Parathyroid adenoma (tissue), 2 donors: ENCODE measurements around the gene SERPINA4.

Source experiments
- H2AFZ ChIP-seq: fragments of 300-600 bp; sonication (generic); one replicate; pipeline ENCODE4 v1.7.0; 2017; ENCODE audit warnings: antibody characterized with exemption, mild to moderate bottlenecking
- H3K27ac ChIP-seq: fragments of 300-600 bp; sonication (generic); one replicate; pipeline ENCODE4 v1.7.0; 2017
- H3K27me3 ChIP-seq: fragments of 300-600 bp; sonication (generic); one replicate; pipeline ENCODE4 v1.7.0; 2017; ENCODE audit warnings: low read length; ENCODE audit not compliant: control insufficient read depth, insufficient read depth
- H3K36me3 ChIP-seq: fragments of 300-600 bp; sonication (generic); one replicate; pipeline ENCODE4 v1.7.0; 2017; ENCODE audit warnings: low read length; ENCODE audit not compliant: control insufficient read depth, insufficient read depth
- H3K4me1 ChIP-seq: fragments of 300-600 bp; sonication (generic); one replicate; pipeline ENCODE4 v1.7.0; 2017; ENCODE audit warnings: control low read depth
- H3K4me2 ChIP-seq: fragments of 300-600 bp; sonication (generic); one replicate; pipeline ENCODE4 v1.7.0; 2017; ENCODE audit warnings: low read length
- H3K4me3 ChIP-seq: fragments of 300-600 bp; sonication (generic); one replicate; pipeline ENCODE4 v1.7.0; 2017; ENCODE audit warnings: low read depth, low read length
- H3K79me2 ChIP-seq: fragments of 300-600 bp; sonication (generic); one replicate; pipeline ENCODE4 v1.7.0; 2017; ENCODE audit warnings: control low read depth
- H3K9ac ChIP-seq: fragments of 300-600 bp; sonication (generic); one replicate; pipeline ENCODE4 v1.7.0; 2017; ENCODE audit warnings: mild to moderate bottlenecking
- H3K9me3 ChIP-seq: fragments of 300-600 bp; sonication (generic); one replicate; pipeline ENCODE4 v1.7.0; 2017; ENCODE audit warnings: low read length; ENCODE audit not compliant: control insufficient read depth
- TF ChIP-seq, protein P1 (sequence below): fragments of 300-600 bp; sonication (generic); IDR thresholded peaks from one replicate; pipeline ENCODE4 v1.7.0; 2017; ENCODE audit warnings: antibody characterized with exemption, mild to moderate bottlenecking
- donor health status: primary hyperparathyroidism.

Gene SERPINA4

DNA sequence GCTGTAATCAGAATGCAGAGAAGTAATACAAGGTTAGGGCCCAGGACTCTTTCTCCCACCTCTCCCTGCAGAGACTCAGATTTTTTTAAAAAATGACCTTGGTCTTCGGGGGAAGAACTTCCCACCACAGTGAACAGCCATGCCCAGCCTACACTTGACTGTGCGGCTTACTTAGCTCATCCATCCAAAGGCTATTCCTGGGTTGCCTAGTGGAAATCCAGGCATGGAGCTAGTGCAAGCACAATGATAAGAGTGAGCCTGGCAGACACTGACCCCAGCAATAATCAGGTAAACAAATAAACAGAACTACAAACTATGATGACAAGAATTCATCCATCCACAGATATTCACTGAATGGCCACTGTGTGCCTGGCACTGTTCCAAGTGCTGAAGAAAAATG lies 34.7 kb downstream of the SERPINA4 start:
- Histone ChIP-seq H3K9me3 (no peaks in the 10 kb centered on the region), H3K9ac (no peak overlapping the region), H3K27ac (no peak overlapping the region), H3K4me2 (no peak overlapping the region), H2AFZ (no peak overlapping the region), H3K4me3 (no peak overlapping the region), H3K79me2 (no peaks in the 10 kb centered on the region), H3K27me3 (no peaks in the 10 kb centered on the region), H3K4me1 (peaks cover 21% of the 10 kb centered on the region), H3K36me3 (no peaks in the 10 kb centered on the region)
- TF ChIP-seq, protein P1, sequence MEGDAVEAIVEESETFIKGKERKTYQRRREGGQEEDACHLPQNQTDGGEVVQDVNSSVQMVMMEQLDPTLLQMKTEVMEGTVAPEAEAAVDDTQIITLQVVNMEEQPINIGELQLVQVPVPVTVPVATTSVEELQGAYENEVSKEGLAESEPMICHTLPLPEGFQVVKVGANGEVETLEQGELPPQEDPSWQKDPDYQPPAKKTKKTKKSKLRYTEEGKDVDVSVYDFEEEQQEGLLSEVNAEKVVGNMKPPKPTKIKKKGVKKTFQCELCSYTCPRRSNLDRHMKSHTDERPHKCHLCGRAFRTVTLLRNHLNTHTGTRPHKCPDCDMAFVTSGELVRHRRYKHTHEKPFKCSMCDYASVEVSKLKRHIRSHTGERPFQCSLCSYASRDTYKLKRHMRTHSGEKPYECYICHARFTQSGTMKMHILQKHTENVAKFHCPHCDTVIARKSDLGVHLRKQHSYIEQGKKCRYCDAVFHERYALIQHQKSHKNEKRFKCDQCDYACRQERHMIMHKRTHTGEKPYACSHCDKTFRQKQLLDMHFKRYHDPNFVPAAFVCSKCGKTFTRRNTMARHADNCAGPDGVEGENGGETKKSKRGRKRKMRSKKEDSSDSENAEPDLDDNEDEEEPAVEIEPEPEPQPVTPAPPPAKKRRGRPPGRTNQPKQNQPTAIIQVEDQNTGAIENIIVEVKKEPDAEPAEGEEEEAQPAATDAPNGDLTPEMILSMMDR: no peak

GRCh38 chr14:94596361-94596760 lies 35.1 kb downstream of the SERPINA4 start:
- Histone ChIP-seq H3K4me2 (no peak overlapping the region), H3K9ac (no peak overlapping the region), H3K9me3 (no peaks in the 10 kb centered on the region), H3K27ac (no peak overlapping the region), H2AFZ (no peak overlapping the region), H3K4me1 (peaks cover 21% of the 10 kb centered on the region), H3K27me3 (no peaks in the 10 kb centered on the region), H3K36me3 (no peaks in the 10 kb centered on the region), H3K4me3 (no peak overlapping the region), H3K79me2 (no peaks in the 10 kb centered on the region)
- TF ChIP-seq, protein P1: no peak

GRCh38 chr14:94597788-94598187 lies 36.5 kb downstream of the SERPINA4 start:
- Histone ChIP-seq H3K9me3 (no peaks in the 10 kb centered on the region), H3K4me3 (no peak overlapping the region), H3K27me3 (no peaks in the 10 kb centered on the region), H2AFZ (no peak overlapping the region), H3K36me3 (no peaks in the 10 kb centered on the region), H3K4me2 (no peak overlapping the region), H3K4me1 (peaks cover 25% of the 10 kb centered on the region), H3K79me2 (no peaks in the 10 kb centered on the region), H3K27ac (no peak overlapping the region), H3K9ac (no peak overlapping the region)
- TF ChIP-seq, protein P1: no peak

DNA sequence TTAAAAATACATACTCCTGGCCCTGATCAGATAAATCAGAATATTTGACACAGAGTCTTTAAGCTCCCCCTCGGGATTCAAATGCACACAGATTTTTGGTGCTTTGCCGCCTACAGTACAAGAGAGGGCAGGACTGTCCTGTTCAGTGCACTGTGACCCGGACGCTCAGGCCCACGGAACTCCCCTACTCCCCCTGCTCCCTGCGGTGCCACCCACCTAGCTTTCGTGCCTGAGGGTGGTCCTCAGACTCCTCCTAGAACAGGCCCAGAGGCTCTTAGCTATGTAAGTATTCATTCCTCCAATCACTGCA lies 37.2 kb downstream of the SERPINA4 start:
- Histone ChIP-seq H3K9ac (no peak overlapping the region), H2AFZ (no peak overlapping the region), H3K79me2 (no peaks in the 10 kb centered on the region), H3K4me1 (peaks cover 25% of the 10 kb centered on the region), H3K4me3 (no peak overlapping the region), H3K4me2 (no peak overlapping the region), H3K27me3 (no peaks in the 10 kb centered on the region), H3K9me3 (no peaks in the 10 kb centered on the region), H3K27ac (peak overlapping the region; percentile 63), H3K36me3 (no peaks in the 10 kb centered on the region)
- TF ChIP-seq, protein P1: no peak

GRCh38 chr14:94598816-94599655 lies 37.8 kb downstream of the SERPINA4 start:
- H2AFZ ChIP-seq: peak overlapping the region; percentile 23
- H3K4me2 ChIP-seq: no peak overlapping the region
- no peak overlapping the region for H3K9ac ChIP-seq
- H3K9me3 ChIP-seq: no peaks in the 10 kb centered on the region
- H3K27ac ChIP-seq: peak overlapping the region; percentile 63
- H3K4me1 ChIP-seq: peaks cover 25% of the 10 kb centered on the region
- no peaks in the 10 kb centered on the region for H3K79me2 ChIP-seq
- TF ChIP-seq, protein P1: peak; percentile 25
- H3K27me3 ChIP-seq: no peaks in the 10 kb centered on the region
- H3K4me3 ChIP-seq: no peak overlapping the region
- H3K36me3 ChIP-seq: no peaks in the 10 kb centered on the region
